Upper lobe of right lung (tissue), 1 donor: ENCODE measurements around the gene ALPL. TPM values are rescaled to one million over a fixed set of nuclear protein-coding genes. Genes with fewer than 3 reads are reported as not detected.

ENCODE experiments used
- ATAC-seq: fragments of 200-7000 bp; cut with Tn5 transposase; one replicate; pipeline ENCODE4 v1.9.1; 2020; ENCODE audit warnings: mild to moderate bottlenecking, moderate library complexity
- DNase-seq: peaks from one replicate; pipeline ENCODE4 v3.0.0-alpha.2; 2020
- H3K27ac ChIP-seq: fragments of 200-600 bp; one replicate; pipeline ENCODE4 v1.8.0; 2022
- H3K27me3 ChIP-seq: fragments of 200-600 bp; one replicate; pipeline ENCODE4 v1.8.0; 2022; ENCODE audit warnings: mild to moderate bottlenecking
- H3K36me3 ChIP-seq: fragments of 200-600 bp; one replicate; pipeline ENCODE4 v1.8.0; 2022
- H3K4me1 ChIP-seq: fragments of 200-600 bp; one replicate; pipeline ENCODE4 v1.8.0; 2022
- H3K4me3 ChIP-seq: fragments of 200-600 bp; one replicate; pipeline ENCODE4 v1.8.0; 2022; ENCODE audit warnings: mild to moderate bottlenecking
- H3K9me3 ChIP-seq: fragments of 200-600 bp; one replicate; pipeline ENCODE4 v1.8.0; 2022
- intact Hi-C: fragments of 100-400 bp; cut with DNase I; formaldehyde crosslinking; loops from one replicate; pipeline ENCODE4 v1.11.0; 2022
- total RNA-seq: library from RNA; stranded (reverse); fragmentation: NEBNext Ultra II Directional; extraction: Animal tissue kit (Norgen Biotek cat#: 25700); gene quantifications from one replicate; pipeline ENCODE4 v1.2.1, GENCODE V29; 2021
- TF ChIP-seq, protein P1 (sequence below): fragments of 200-600 bp; IDR thresholded peaks from one replicate; pipeline ENCODE4 v1.8.0; 2022; ENCODE audit warnings: antibody characterized with exemption
- donor health status: DM: no; HTN: yes; CAD: no; lungs with severe emphysema.

The ALPL gene
- total RNA-seq, 1 donor from 2014 or later, result 164 TPM

DNA sequence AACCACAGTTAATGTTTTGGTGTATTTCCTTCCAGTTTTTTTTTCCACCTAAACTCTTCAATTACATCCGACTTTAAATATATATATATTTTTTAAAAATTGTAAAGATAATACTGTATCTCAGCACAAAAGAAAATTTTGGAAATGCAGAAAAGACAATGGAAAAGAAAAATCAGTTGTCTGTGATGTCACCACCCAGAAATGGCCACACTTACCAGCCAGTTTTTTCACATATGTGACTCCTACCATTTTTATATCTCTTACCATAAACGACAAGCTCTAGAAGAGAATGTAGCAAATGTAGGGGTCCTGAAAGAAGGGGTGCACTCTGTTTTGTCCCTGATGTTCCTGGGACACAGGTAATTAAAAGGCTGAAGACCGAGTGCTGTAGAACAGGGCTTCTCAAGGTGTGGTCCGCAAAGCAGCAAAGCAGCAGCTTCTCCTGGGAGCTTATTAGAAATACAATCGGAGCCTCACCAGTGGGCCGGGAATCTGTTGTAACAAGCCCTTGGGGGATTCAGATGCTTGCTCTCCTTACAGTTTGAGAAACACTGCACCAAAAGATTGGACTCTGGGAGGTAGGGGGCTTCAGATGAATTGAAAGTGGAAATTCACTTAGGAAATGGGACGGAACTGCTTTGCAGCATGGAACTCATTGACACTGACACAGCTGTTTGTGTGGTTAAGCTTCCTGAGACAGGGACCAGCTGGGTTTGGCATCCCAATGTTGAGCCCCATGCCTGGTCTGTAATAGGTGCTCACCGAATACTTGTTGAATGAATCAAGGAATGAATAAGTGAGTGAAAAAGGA is 44.1 kb downstream of the ALPL start:
- Histone ChIP-seq H3K9me3 (no peaks in the 10 kb centered on the region), H3K27me3 (no peaks in the 10 kb centered on the region), H3K36me3 (no peaks in the 10 kb centered on the region), H3K4me3 (no peak overlapping the region), H3K27ac (no peak overlapping the region), H3K4me1 (peaks cover 13% of the 10 kb centered on the region)
- DNase-seq, result no peak
- intact Hi-C loops, result no loop called here
- no peak for ATAC-seq
- TF ChIP-seq, protein P1, sequence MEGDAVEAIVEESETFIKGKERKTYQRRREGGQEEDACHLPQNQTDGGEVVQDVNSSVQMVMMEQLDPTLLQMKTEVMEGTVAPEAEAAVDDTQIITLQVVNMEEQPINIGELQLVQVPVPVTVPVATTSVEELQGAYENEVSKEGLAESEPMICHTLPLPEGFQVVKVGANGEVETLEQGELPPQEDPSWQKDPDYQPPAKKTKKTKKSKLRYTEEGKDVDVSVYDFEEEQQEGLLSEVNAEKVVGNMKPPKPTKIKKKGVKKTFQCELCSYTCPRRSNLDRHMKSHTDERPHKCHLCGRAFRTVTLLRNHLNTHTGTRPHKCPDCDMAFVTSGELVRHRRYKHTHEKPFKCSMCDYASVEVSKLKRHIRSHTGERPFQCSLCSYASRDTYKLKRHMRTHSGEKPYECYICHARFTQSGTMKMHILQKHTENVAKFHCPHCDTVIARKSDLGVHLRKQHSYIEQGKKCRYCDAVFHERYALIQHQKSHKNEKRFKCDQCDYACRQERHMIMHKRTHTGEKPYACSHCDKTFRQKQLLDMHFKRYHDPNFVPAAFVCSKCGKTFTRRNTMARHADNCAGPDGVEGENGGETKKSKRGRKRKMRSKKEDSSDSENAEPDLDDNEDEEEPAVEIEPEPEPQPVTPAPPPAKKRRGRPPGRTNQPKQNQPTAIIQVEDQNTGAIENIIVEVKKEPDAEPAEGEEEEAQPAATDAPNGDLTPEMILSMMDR, result no peak

DNA sequence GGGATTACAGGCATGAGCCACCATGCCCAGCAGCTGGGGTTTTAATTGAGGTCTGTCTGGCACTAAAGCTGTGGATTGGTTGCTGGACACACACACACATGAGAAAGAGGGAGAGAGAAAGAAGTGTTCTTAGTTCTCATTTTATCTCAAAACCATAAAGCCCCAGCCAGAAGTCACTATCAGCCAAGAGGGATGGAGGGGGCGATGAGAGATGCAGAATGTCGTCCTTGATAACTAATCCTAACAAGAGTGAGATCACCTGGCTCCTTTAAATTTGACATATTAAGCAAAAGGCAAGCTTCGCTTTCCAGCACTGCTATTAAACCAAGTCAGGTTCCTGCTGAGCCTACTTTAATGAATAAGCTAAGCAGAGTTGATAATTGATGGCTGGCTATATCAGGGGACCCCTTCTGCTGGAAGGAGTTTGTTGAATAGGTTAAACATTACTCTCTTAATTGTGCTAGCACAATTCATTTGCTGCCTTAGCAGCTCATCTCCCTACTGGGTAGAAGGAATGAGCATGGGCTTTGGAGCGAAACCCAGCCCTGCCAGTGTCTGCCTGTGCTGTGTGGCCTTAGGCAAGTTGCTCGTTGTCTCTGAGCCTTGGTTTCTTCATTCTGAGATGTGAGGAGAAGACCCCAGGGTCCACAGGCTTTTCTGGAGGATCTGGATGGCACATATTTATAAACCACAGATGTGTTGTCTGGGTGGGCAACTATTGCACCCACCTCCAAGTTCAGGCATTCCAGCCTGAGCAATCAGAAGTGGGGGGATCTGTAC is 50.8 kb downstream of the ALPL start:
- H3K36me3 ChIP-seq, result no peaks in the 10 kb centered on the region
- intact Hi-C loops, result no loop called here
- DNase-seq, result no peak
- TF ChIP-seq, protein P1, result no peak
- H3K27ac ChIP-seq, result no peak overlapping the region
- H3K4me3 ChIP-seq, result no peak overlapping the region
- ATAC-seq, result no peak
- H3K4me1 ChIP-seq, result no peaks in the 10 kb centered on the region
- H3K27me3 ChIP-seq, result no peaks in the 10 kb centered on the region
- no peaks in the 10 kb centered on the region for H3K9me3 ChIP-seq

DNA sequence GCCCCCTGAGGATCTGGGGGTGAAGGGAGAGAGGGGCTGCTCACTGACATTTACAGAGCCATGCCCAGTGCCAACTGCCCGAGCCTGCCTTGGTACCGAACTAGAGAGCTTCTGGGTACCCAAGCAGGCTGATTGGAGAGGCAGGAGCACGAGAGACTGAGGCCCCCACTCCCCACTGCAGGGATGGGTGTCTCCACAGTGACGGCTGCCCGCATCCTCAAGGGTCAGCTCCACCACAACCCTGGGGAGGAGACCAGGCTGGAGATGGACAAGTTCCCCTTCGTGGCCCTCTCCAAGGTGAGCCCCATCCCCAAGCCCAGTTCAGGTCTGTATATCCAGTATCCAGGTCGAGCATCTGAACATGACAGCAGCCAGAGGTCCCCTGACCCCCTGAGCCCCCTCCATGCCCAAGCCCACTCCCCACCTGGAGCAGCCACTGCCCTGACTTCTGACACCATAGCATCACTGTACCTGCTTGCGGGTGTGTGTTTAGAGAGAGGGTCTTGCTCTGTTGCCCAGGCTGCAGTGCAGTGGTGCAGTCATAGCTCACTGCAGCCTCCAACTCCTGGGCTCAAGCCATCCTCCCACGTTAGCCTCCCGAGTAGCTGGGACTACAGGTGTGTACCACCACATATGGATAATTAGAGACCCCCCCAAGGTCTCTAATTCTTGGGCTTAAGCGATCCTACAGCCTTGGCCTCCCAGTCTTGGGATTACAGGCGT is 51.9 kb downstream of the ALPL start:
- Histone ChIP-seq H3K4me3 (no peak overlapping the region), H3K27me3 (no peaks in the 10 kb centered on the region), H3K4me1 (no peaks in the 10 kb centered on the region), H3K9me3 (no peaks in the 10 kb centered on the region), H3K36me3 (no peaks in the 10 kb centered on the region), H3K27ac (no peak overlapping the region)
- DNase-seq (no peak), ATAC-seq (no peak)
- intact Hi-C loops, result no loop called here
- TF ChIP-seq, protein P1, result no peak

DNA sequence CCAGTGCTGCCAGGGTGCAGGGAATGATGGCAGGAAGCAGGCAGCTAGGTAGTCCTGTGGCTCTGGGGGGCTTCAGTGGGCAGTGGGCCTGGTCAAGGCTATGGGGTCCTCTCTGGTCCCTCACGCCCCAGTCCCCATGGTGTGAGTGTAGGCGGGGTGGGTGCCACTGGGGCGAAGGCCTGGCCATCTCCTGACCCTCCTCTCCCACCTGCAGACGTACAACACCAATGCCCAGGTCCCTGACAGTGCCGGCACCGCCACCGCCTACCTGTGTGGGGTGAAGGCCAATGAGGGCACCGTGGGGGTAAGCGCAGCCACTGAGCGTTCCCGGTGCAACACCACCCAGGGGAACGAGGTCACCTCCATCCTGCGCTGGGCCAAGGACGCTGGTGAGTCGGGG is 53.7 kb downstream of the ALPL start:
- H3K4me1 ChIP-seq, result no peaks in the 10 kb centered on the region
- H3K9me3 ChIP-seq, result no peaks in the 10 kb centered on the region
- H3K4me3 ChIP-seq, result no peak overlapping the region
- DNase-seq, result no peak
- ATAC-seq, result no peak
- TF ChIP-seq, protein P1, result no peak
- no peak overlapping the region for H3K27ac ChIP-seq
- no peaks in the 10 kb centered on the region for H3K27me3 ChIP-seq
- H3K36me3 ChIP-seq, result no peaks in the 10 kb centered on the region
- intact Hi-C loops, result no loop called here

DNA sequence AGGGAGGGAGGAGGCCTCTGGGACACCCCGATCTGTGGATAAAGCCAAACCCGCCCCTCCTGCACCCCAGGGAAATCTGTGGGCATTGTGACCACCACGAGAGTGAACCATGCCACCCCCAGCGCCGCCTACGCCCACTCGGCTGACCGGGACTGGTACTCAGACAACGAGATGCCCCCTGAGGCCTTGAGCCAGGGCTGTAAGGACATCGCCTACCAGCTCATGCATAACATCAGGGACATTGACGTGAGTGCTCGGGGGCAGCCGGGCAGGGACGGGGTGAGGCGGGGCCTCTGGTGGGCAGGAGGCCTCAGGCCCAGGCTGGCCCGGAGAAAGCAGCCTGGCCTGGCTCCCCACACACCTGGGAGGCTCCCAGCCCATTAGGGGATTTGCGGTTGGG is 54.7 kb downstream of the ALPL start:
- Histone ChIP-seq H3K4me3 (no peak overlapping the region), H3K27ac (no peak overlapping the region), H3K4me1 (no peaks in the 10 kb centered on the region), H3K27me3 (no peaks in the 10 kb centered on the region), H3K9me3 (no peaks in the 10 kb centered on the region), H3K36me3 (no peaks in the 10 kb centered on the region)
- intact Hi-C loops, result no loop called here
- TF ChIP-seq, protein P1, result no peak
- ATAC-seq, result no peak
- DNase-seq, result no peak
